Heart right ventricle (tissue), 16 donors: ENCODE measurements around the gene VPS26A. TPM values are rescaled to one million over a fixed set of nuclear protein-coding genes. Genes with fewer than 3 reads are reported as not detected.

ENCODE experiments used
- ATAC-seq, 8 donors: fragments of 200-7000 bp; cut with Tn5 transposase; one replicate each; pipeline ENCODE4 v1.9.1; 2020; ENCODE audit warnings: mild to moderate bottlenecking in 8 of 8, moderate library complexity in 8 of 8, moderate number of reproducible peaks in 1 of 8
- DNase-seq, 2 donors: peaks; one replicate each; pipeline ENCODE4 v3.0.0-alpha.2; 2020
- H3K27ac ChIP-seq, 10 donors: fragments of 200-600 bp; sonication (generic) in 2 of 10; one replicate each; pipeline versions ENCODE4 v1.5.0 to v1.8.0; 2020 to 2022; ENCODE audit warnings: mild to moderate bottlenecking in 3 of 10
- H3K27me3 ChIP-seq, 7 donors: fragments of 200-600 bp; one replicate each; pipeline ENCODE4 v1.8.0; 2021 to 2022; ENCODE audit warnings: mild to moderate bottlenecking in 2 of 7
- H3K36me3 ChIP-seq, 9 donors: fragments of 200-600 bp; sonication (generic) in 1 of 9; one replicate each; pipeline versions ENCODE4 v1.5.0 to v1.8.0; 2020 to 2022; ENCODE audit warnings: mild to moderate bottlenecking in 2 of 9
- H3K4me1 ChIP-seq, 9 donors: fragments of 200-600 bp; sonication (generic) in 1 of 9; one replicate each; pipeline versions ENCODE4 v1.5.0 to v1.8.0; 2020 to 2022; ENCODE audit warnings: mild to moderate bottlenecking in 4 of 9
- H3K4me3 ChIP-seq, 10 donors: fragments of 200-600 bp; sonication (generic) in 2 of 10; one replicate each; pipeline versions ENCODE4 v1.5.0 to v1.8.0; 2020 to 2022; ENCODE audit warnings: mild to moderate bottlenecking in 7 of 10, moderate library complexity in 2 of 10
- H3K9me3 ChIP-seq, 11 donors: fragments of 200-600 bp in 10 of 11; sonication (generic) in 2 of 11; one replicate each; pipeline versions ENCODE4 v1.5.0 to v1.8.0; 2013 to 2022; ENCODE audit warnings: mild to moderate bottlenecking in 2 of 11, control low read depth in 1 of 11, moderate library complexity in 1 of 11
- WGBS, 2 donors: extraction: QIAGEN DNeasy Blood & Tissue Kit; methylation state at CpG; one replicate each; pipeline ENCODE4 v1.1.7; 2013; ENCODE audit warnings: inconsistent platforms in 1 of 2; 5-methylcytosine and 5-hydroxymethylcytosine counted together
- intact Hi-C, 10 donors: fragments of 100-400 bp; cut with DNase I; formaldehyde crosslinking; loops; one replicate each; pipeline versions ENCODE4 v1.11.1 to v1.14.2; 2022
- polyA plus RNA-seq, 2 donors: library from polyadenylated mRNA; stranded (reverse); fragments of 200-250 nt; gene quantifications; one replicate each; pipeline ENCODE4 v1.2.3, GENCODE V29; 2013
- total RNA-seq, 10 donors: library from RNA; stranded (reverse); fragmentation: NEBNext Ultra II Directional in 3 of 10; extraction: Animal tissue kit (Norgen Biotek cat#: 25700) in 3 of 10; gene quantifications; one replicate each; pipeline versions ENCODE4 v1.2.1 to v1.2.4, GENCODE V29; 2021 to 2023
- TF ChIP-seq, protein P1 (sequence below), 9 donors: fragments of 200-600 bp; sonication (generic) in 2 of 9; IDR thresholded peaks; one replicate each; pipeline versions ENCODE4 v1.5.0 to v1.8.0; 2021 to 2022; ENCODE audit warnings: antibody characterized with exemption in 9 of 9, mild to moderate bottlenecking in 5 of 9, moderate library complexity in 1 of 9
- donor health status: Arrhythmogenic right ventricular cardiomyopathy.
- donor health status: ischemic (EF 13 %, LVEDD 7.1; RV severe dilation, severe dysfunction).
- donor health status: healthy with polysubstance abuse.
- donor health status: DM: no; HTN: yes; CAD: no.
- donor health status: DM: no; HTN: no; CAD: no.
- donor health status: ischemic (EF 25% LVEDD 6.9; RV normal size, moderate dysfunction).
- donor health status: ischemic (EF 25% LVEDD 5.7; RV mildly dilated, moderate dysfunction).
- donor health status: healthy.
- donor health status: DM: yes; HTN: yes; CAD: no.
- donor health status: Ischemic cardiomyopathy.
- donor health status: ischemic (EF 35%, LVEDD 5.7; RV mildly dilated, moderate dysfunction).
- donor health status: nonischemic (EF 11% LVEDD 7.7; RV severe dilation, severe dysfunction).
- donor health status: DM: yes; HTN: yes; CAD: no.
- donor health status: PGD.
- donor health status: ischemic (EF 29% LVEDD 5.4; RV normal size, mild dysfunction).
- donor health status: nonischemic (EF 23%, LVEDD 6.1; RV moderate dilation, normal function).

The VPS26A gene
- total and polyA plus RNA-seq, 12 donors: 15.9 to 43.8 (median 34.2) TPM

- H3K27me3 ChIP-seq: no peaks in the 10 kb centered on the region
- no peaks in the 10 kb centered on the region for H3K9me3 ChIP-seq
- H3K36me3 ChIP-seq: peaks cover 0 to 73% (median 0%) of the 10 kb centered on the region in 9 donors
- H3K4me1 ChIP-seq: peaks cover 0 to 41% (median 0%) of the 10 kb centered on the region in 9 donors
- TF ChIP-seq, protein P1, sequence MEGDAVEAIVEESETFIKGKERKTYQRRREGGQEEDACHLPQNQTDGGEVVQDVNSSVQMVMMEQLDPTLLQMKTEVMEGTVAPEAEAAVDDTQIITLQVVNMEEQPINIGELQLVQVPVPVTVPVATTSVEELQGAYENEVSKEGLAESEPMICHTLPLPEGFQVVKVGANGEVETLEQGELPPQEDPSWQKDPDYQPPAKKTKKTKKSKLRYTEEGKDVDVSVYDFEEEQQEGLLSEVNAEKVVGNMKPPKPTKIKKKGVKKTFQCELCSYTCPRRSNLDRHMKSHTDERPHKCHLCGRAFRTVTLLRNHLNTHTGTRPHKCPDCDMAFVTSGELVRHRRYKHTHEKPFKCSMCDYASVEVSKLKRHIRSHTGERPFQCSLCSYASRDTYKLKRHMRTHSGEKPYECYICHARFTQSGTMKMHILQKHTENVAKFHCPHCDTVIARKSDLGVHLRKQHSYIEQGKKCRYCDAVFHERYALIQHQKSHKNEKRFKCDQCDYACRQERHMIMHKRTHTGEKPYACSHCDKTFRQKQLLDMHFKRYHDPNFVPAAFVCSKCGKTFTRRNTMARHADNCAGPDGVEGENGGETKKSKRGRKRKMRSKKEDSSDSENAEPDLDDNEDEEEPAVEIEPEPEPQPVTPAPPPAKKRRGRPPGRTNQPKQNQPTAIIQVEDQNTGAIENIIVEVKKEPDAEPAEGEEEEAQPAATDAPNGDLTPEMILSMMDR (IDR thresholded peaks at IDR 0.05): no peak
- H3K27ac ChIP-seq: peak overlapping the region in 1 of 10 donors; percentile 9
- intact Hi-C loops: no loop called here
- 61 to 63% methylated on average over 7 of the region's 7 CpGs for WGBS, 2 donors
- no peak overlapping the region for H3K4me3 ChIP-seq
- DNase-seq (peak in 1 of 2 donors; percentile 35), ATAC-seq (peak in 4 of 8 donors; percentile 30 to 54 (median 53))
These were observed 20.2 kb upstream of the VPS26A start for GRCh38 chr10:69103784-69104183.

GRCh38 chr10:69104994-69105790 lies 18.8 kb upstream of the VPS26A start:
- H3K4me1 ChIP-seq: peaks cover 0 to 27% (median 0%) of the 10 kb centered on the region in 9 donors
- H3K36me3 ChIP-seq: peaks cover 0 to 59% (median 0%) of the 10 kb centered on the region in 9 donors
- TF ChIP-seq, protein P1 (IDR thresholded peaks at IDR 0.05): no peak
- H3K27ac ChIP-seq: no peak overlapping the region
- DNase-seq (no peak), ATAC-seq (no peak)
- H3K9me3 ChIP-seq: no peaks in the 10 kb centered on the region
- 100% methylated on average over 1 of the region's 1 CpG for WGBS, 2 donors
- intact Hi-C loops: no loop called here
- H3K4me3 ChIP-seq: no peak overlapping the region
- no peaks in the 10 kb centered on the region for H3K27me3 ChIP-seq

DNA sequence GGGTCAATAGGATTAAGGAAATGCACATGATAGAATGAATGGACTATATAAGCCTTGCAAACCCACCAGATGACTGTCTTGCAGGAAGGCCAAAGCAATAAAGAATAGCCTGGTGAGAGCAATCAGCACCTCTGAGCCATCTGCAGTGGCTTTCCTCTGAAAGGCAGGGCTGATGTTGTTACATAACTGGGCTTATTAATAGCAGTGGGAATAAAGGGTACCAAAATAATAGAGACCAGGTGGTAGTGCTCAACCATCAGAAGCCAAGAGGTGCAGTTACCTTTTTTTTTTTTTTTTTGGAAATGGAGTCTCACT lies 16.8 kb upstream of the VPS26A start:
- DNase-seq (no peak), ATAC-seq (peak in 5 of 8 donors; percentile 26 to 57 (median 41))
- H3K36me3 ChIP-seq: peaks cover 0 to 40% (median 0%) of the 10 kb centered on the region in 9 donors
- intact Hi-C loops: no loop called here
- no peak overlapping the region for H3K27ac ChIP-seq
- no peak overlapping the region for H3K4me3 ChIP-seq
- H3K9me3 ChIP-seq: no peaks in the 10 kb centered on the region
- peaks cover 0 to 15% (median 0%) of the 10 kb centered on the region in 9 donors for H3K4me1 ChIP-seq
- TF ChIP-seq, protein P1 (IDR thresholded peaks at IDR 0.05): no peak
- no peaks in the 10 kb centered on the region for H3K27me3 ChIP-seq

- Histone ChIP-seq H3K27ac (no peak overlapping the region), H3K9me3 (no peaks in the 10 kb centered on the region), H3K36me3 (peaks cover 0 to 34% (median 0%) of the 10 kb centered on the region in 9 donors), H3K27me3 (no peaks in the 10 kb centered on the region), H3K4me1 (peaks cover 0 to 11% (median 0%) of the 10 kb centered on the region in 9 donors), H3K4me3 (no peak overlapping the region)
- intact Hi-C loops: no loop called here
- DNase-seq (no peak), ATAC-seq (no peak)
- TF ChIP-seq, protein P1 (IDR thresholded peaks at IDR 0.05): no peak
- 92 to 96% methylated on average over 2 of the region's 2 CpGs for whole genome bisulfite sequencing, 2 donors
These were observed 16.3 kb upstream of the VPS26A start for GRCh38 chr10:69107699-69108098.
